GM23338 (cell line): Measurements from ENCODE around the gene RRAS2. TPM values are rescaled to one million over a fixed set of nuclear protein-coding genes. Genes with fewer than 3 reads are reported as not detected.

Source experiments
- ATAC-seq: fragments of 200-7000 bp; cut with Tn5 transposase; 3 replicates; pipeline ENCODE4 v1.9.1; 2020
- DNase-seq: peaks from one replicate; pipeline ENCODE4 v3.0.0-alpha.2; 2015; ENCODE audit warnings: low spot score
- H2AFZ ChIP-seq: fragments of 200-600 bp; sonication (generic); 2 replicates; pipeline ENCODE4 v1.8.0; 2016; ENCODE audit warnings: antibody characterized with exemption, mild to moderate bottlenecking, moderate library complexity
- H3F3A ChIP-seq: fragments of 200-600 bp; sonication (generic); replicated peaks from 2 replicates; pipeline ENCODE4 v1.8.0; 2017; ENCODE audit warnings: antibody characterized with exemption, mixed run types, low read depth
- H3K27ac ChIP-seq: fragments of 200-600 bp; sonication (generic); 2 replicates; pipeline ENCODE4 v1.6.1; 2016; ENCODE audit warnings: low read depth
- H3K27me3 ChIP-seq: fragments of 200-600 bp; sonication (generic); 2 replicates; pipeline ENCODE4 v1.8.0; 2016; ENCODE audit warnings: mild to moderate bottlenecking, mixed run types, moderate library complexity; ENCODE audit not compliant: insufficient read depth
- H3K36me3 ChIP-seq: fragments of 200-600 bp; sonication (generic); 2 replicates; pipeline ENCODE4 v1.8.0; 2016; ENCODE audit warnings: mild to moderate bottlenecking; ENCODE audit not compliant: insufficient read depth
- H3K4me1 ChIP-seq: fragments of 200-600 bp; sonication (generic); 2 replicates; pipeline ENCODE4 v1.8.0; 2016; ENCODE audit warnings: mild to moderate bottlenecking, moderate library complexity; ENCODE audit not compliant: insufficient read depth
- H3K4me2 ChIP-seq: fragments of 200-600 bp; sonication (generic); 2 replicates; pipeline ENCODE4 v1.7.1; 2017; ENCODE audit warnings: mixed run types
- H3K4me3 ChIP-seq: fragments of 200-600 bp; sonication (generic); 2 replicates; pipeline ENCODE4 v1.6.1; 2016; ENCODE audit warnings: mixed run types
- H3K79me2 ChIP-seq: fragments of 200-600 bp; sonication (generic); replicated peaks from 2 replicates; pipeline ENCODE4 v1.8.0; 2017; ENCODE audit warnings: mild to moderate bottlenecking; ENCODE audit not compliant: insufficient read depth
- H3K9me2 ChIP-seq: fragments of 200-600 bp; sonication (generic); 2 replicates; pipeline ENCODE4 v1.8.0; 2017; ENCODE audit not compliant: insufficient read depth
- H4K20me1 ChIP-seq: fragments of 200-600 bp; sonication (generic); replicated peaks from 2 replicates; pipeline ENCODE4 v1.8.0; 2017; ENCODE audit warnings: mild to moderate bottlenecking; ENCODE audit not compliant: insufficient read depth
- H3K27ac Mint-ChIP-seq: 2 replicates; pipeline ENCODE4 v1.8.0; 2020; ENCODE audit warnings: inconsistent platforms, mild to moderate bottlenecking, moderate library complexity, mixed read lengths
- H3K27me3 Mint-ChIP-seq: 3 replicates; pipeline ENCODE4 v1.8.0; 2022; ENCODE audit warnings: low read depth, mild to moderate bottlenecking, moderate library complexity, mixed read lengths, inconsistent platforms; ENCODE audit not compliant: insufficient read depth, poor library complexity
- H3K36me3 Mint-ChIP-seq: 3 replicates; pipeline ENCODE4 v1.8.0; 2021; ENCODE audit warnings: low read depth, mild to moderate bottlenecking, inconsistent platforms, moderate library complexity, mixed read lengths
- H3K4me1 Mint-ChIP-seq: 3 replicates; pipeline ENCODE4 v1.8.0; 2020; ENCODE audit warnings: mild to moderate bottlenecking, inconsistent platforms, mixed read lengths
- H3K4me3 Mint-ChIP-seq: 3 replicates; pipeline ENCODE4 v1.8.0; 2021; ENCODE audit warnings: moderate library complexity, mild to moderate bottlenecking, inconsistent platforms, mixed read lengths
- H3K9me3 Mint-ChIP-seq: 3 replicates; pipeline ENCODE4 v1.8.0; 2020; ENCODE audit warnings: moderate library complexity, mild to moderate bottlenecking, inconsistent platforms, mixed read lengths
- CREB1 ChIP-seq: fragments of 250-450 bp; sonication (Bioruptor Pico); IDR thresholded peaks from 2 replicates; pipeline ENCODE4 v1.5.0; 2020; ENCODE audit warnings: low read depth, mild to moderate bottlenecking, moderate library complexity
- CTCF ChIP-seq, 2 experiments: fragments of 200-600 bp in 1 of 2; sonication (generic) in 1 of 2; conservative IDR thresholded peaks; 2 replicates each; pipeline versions ENCODE4 v1.5.1 to v1.6.1; 2016 to 2017; ENCODE audit warnings: antibody characterized with exemption in 2 of 2, low read depth in 2 of 2, mild to moderate bottlenecking in 2 of 2, moderate library complexity in 1 of 2
- ETS1 ChIP-seq: IDR thresholded peaks from 2 replicates; pipeline ENCODE4 v1.6.1; 2016; ENCODE audit warnings: antibody characterized with exemption
- EZH2phosphoT487 ChIP-seq: fragments of 200-600 bp; sonication (generic); IDR thresholded peaks from one replicate; pipeline ENCODE4 v1.8.1; 2018; ENCODE audit warnings: antibody characterized with exemption; ENCODE audit not compliant: unreplicated experiment
- JUNB ChIP-seq: IDR thresholded peaks from one replicate; pipeline ENCODE4 v1.6.1; 2016; ENCODE audit warnings: antibody characterized with exemption; ENCODE audit not compliant: unreplicated experiment
- NANOG ChIP-seq: IDR thresholded peaks from 2 replicates; pipeline ENCODE4 v1.6.1; 2016; ENCODE audit warnings: antibody characterized with exemption, borderline replicate concordance
- POLR2AphosphoS5 ChIP-seq: IDR thresholded peaks from 2 replicates; pipeline ENCODE4 v1.6.1; 2016; ENCODE audit warnings: antibody characterized with exemption, low read depth
- STAT1 ChIP-seq: IDR thresholded peaks from one replicate; pipeline ENCODE4 v1.6.1; 2016; ENCODE audit warnings: antibody characterized with exemption; ENCODE audit not compliant: unreplicated experiment
- ZNF114 ChIP-seq: fragments of 250-450 bp; sonication (Bioruptor Pico); IDR thresholded peaks from 2 replicates; pipeline ENCODE4 v1.5.0; 2020; ENCODE audit warnings: mild to moderate bottlenecking, moderate library complexity
- ZNF331 ChIP-seq: fragments of 250-450 bp; sonication (Bioruptor Pico); IDR thresholded peaks from 2 replicates; pipeline ENCODE4 v1.5.0; 2020; ENCODE audit warnings: low read depth, mild to moderate bottlenecking, moderate library complexity
- ZNF462 ChIP-seq: fragments of 250-450 bp; sonication (Bioruptor Pico); IDR thresholded peaks from 2 replicates; pipeline ENCODE4 v1.5.0; 2020; ENCODE audit warnings: mild to moderate bottlenecking, moderate library complexity
- polyA plus RNA-seq: library from polyadenylated mRNA; unstranded; fragments of >200 nt; fragmentation: Nextera tagmentation; extraction: Ambion mirVana; gene quantifications from 2 replicates; pipeline ENCODE4 v1.2.1, GENCODE V29; 2016
- total RNA-seq: library from RNA; depleted of rRNA; stranded (reverse); fragments of >200 nt; shearing (Covaris generic); gene quantifications from 2 replicates; pipeline ENCODE4 v1.2.3, GENCODE V29; 2014

RRAS2 gene
- total and polyA plus RNA-seq, 2 experiments from 2014 or later = 196 to 293 TPM

GRCh38 chr11:14388352-14388751 is 29.4 kb upstream of the RRAS2 start (continued):
- no peak for TF ChIP-seq ZNF462 (CRISPR knock-in tag)

GRCh38 chr11:14386895-14387480 is 28.0 kb upstream of the RRAS2 start:
- Histone ChIP-seq H3K9me2 (no peaks in the 10 kb centered on the region), H3K27ac (no peak overlapping the region), H3K27me3 (peaks cover 7% of the 10 kb centered on the region), H3F3A (no peaks in the 10 kb centered on the region), H2AFZ (no peak overlapping the region), H3K36me3 (no peaks in the 10 kb centered on the region), H3K79me2 (no peaks in the 10 kb centered on the region), H4K20me1 (no peaks in the 10 kb centered on the region), H3K4me2 (no peak overlapping the region), H3K4me1 (peaks cover 8% of the 10 kb centered on the region; the same call in 1 of the 2 replicates), H3K4me3 (no peak overlapping the region)
- no peaks in the 10 kb centered on the region for H3K9me3 Mint-ChIP-seq
- no peak overlapping the region for H3K27ac Mint-ChIP-seq
- peaks cover 6% of the 10 kb centered on the region for H3K27me3 Mint-ChIP-seq
- DNase-seq = peak; percentile 90
- no peak overlapping the region for H3K4me3 Mint-ChIP-seq
- ATAC-seq = peak; percentile 95
- H3K36me3 Mint-ChIP-seq = no peaks in the 10 kb centered on the region; the same call in 2 of the 3 replicates
- H3K4me1 Mint-ChIP-seq = peaks cover 11% of the 10 kb centered on the region
- TF ChIP-seq CTCF (conservative IDR thresholded peaks at IDR 0.05; ENCODE audit: low read depth in 2 of 2) (no peak), ZNF114 (CRISPR knock-in tag) (no peak), EZH2phosphoT487 (no peak), STAT1 (no peak), NANOG (no peak), CREB1 (CRISPR knock-in tag) (no peak), POLR2AphosphoS5 (no peak), ETS1 (no peak), JUNB (no peak), ZNF331 (no peak)
